Measurements from ENCODE around the gene GRIK3. TPM values are rescaled to one million over a fixed set of nuclear protein-coding genes. Genes with fewer than 3 reads are reported as not detected.

GRIK3 gene
- total and polyA plus RNA-seq, 2 donors (not counting 1 experiment from before 2014, with no cell fraction given), result not detected

- DNase-seq (ENCODE audit: low read depth in 2 of 2), result no peak
- Histone ChIP-seq H3K4me3 (replicated peaks in 1 of 4; ENCODE audit: control extremely low read depth in 1 of 4, insufficient read depth in 1 of 4, low read depth in 3 of 4, low read length in 4 of 4) (no peak overlapping the region), H3K9ac (ENCODE audit: insufficient read depth, low read length) (no peak overlapping the region), H3K27me3 (ENCODE audit: control insufficient read depth, insufficient read depth, low read length) (no peaks in the 10 kb centered on the region), H3K79me2 (ENCODE audit: control insufficient read depth, insufficient read depth, low read length) (no peaks in the 10 kb centered on the region), H3K4me1 (ENCODE audit: control insufficient read depth, extremely low read depth, insufficient read depth, low read length) (no peaks in the 10 kb centered on the region), H2AFZ (ENCODE audit: low read length) (no peak overlapping the region), H3K36me3 (ENCODE audit: control insufficient read depth, insufficient read depth, low read length) (no peaks in the 10 kb centered on the region), H3K27ac (ENCODE audit: insufficient read depth, low read length) (no peak overlapping the region), H3K9me3 (ENCODE audit: control insufficient read depth, insufficient read depth, low read depth, low read length) (no peaks in the 10 kb centered on the region), H3K4me2 (ENCODE audit: extremely low read depth, insufficient read depth, low read length) (no peak overlapping the region), H4K20me1 (ENCODE audit: control insufficient read depth, extremely low read depth, insufficient read depth, low read length) (no peaks in the 10 kb centered on the region)
- TF ChIP-seq CTCF (conservative IDR thresholded peaks at IDR 0.05 in 1 of 2, IDR thresholded peaks at IDR 0.05 in 1 of 2; ENCODE audit: low read depth in 1 of 2, low read length in 2 of 2), result no peak
Measured at GRCh38 chr1:36782785-36783184, 251.5 kb downstream of the GRIK3 start.

GRCh38 chr1:36782085-36782484 is 252.2 kb downstream of the GRIK3 start:
- H3K79me2 ChIP-seq (ENCODE audit: control insufficient read depth, insufficient read depth, low read length), result no peaks in the 10 kb centered on the region
- no peaks in the 10 kb centered on the region for H3K27me3 ChIP-seq (ENCODE audit: control insufficient read depth, insufficient read depth, low read length)
- TF ChIP-seq CTCF (conservative IDR thresholded peaks at IDR 0.05 in 1 of 2, IDR thresholded peaks at IDR 0.05 in 1 of 2; ENCODE audit: low read depth in 1 of 2, low read length in 2 of 2), result no peak
- no peak for TF ChIP-seq EZH2 (IDR thresholded peaks at IDR 0.05; ENCODE audit: low read length, missing control alignments)
- H2AFZ ChIP-seq (ENCODE audit: low read length), result no peak overlapping the region
- H3K9ac ChIP-seq (ENCODE audit: insufficient read depth, low read length), result no peak overlapping the region
- H3K9me3 ChIP-seq (ENCODE audit: control insufficient read depth, insufficient read depth, low read depth, low read length), result no peaks in the 10 kb centered on the region
- H3K4me1 ChIP-seq (ENCODE audit: control insufficient read depth, extremely low read depth, insufficient read depth, low read length), result no peaks in the 10 kb centered on the region
- H3K4me2 ChIP-seq (ENCODE audit: extremely low read depth, insufficient read depth, low read length), result no peak overlapping the region
- no peak overlapping the region for H3K4me3 ChIP-seq (replicated peaks in 1 of 4; ENCODE audit: control extremely low read depth in 1 of 4, insufficient read depth in 1 of 4, low read depth in 3 of 4, low read length in 4 of 4)
- H4K20me1 ChIP-seq (ENCODE audit: control insufficient read depth, extremely low read depth, insufficient read depth, low read length), result no peaks in the 10 kb centered on the region
- no peak for DNase-seq (ENCODE audit: low read depth in 2 of 2)
- no peaks in the 10 kb centered on the region for H3K36me3 ChIP-seq (ENCODE audit: control insufficient read depth, insufficient read depth, low read length)
- no peak overlapping the region for H3K27ac ChIP-seq (ENCODE audit: insufficient read depth, low read length)

GRCh38 chr1:36781098-36781497 is 253.2 kb downstream of the GRIK3 start:
- TF ChIP-seq CTCF (conservative IDR thresholded peaks at IDR 0.05 in 1 of 2, IDR thresholded peaks at IDR 0.05 in 1 of 2; ENCODE audit: low read depth in 1 of 2, low read length in 2 of 2) (no peak), EZH2 (IDR thresholded peaks at IDR 0.05; ENCODE audit: low read length, missing control alignments) (no peak)
- Histone ChIP-seq H2AFZ (ENCODE audit: low read length) (no peak overlapping the region), H3K36me3 (ENCODE audit: control insufficient read depth, insufficient read depth, low read length) (no peaks in the 10 kb centered on the region), H3K79me2 (ENCODE audit: control insufficient read depth, insufficient read depth, low read length) (no peaks in the 10 kb centered on the region), H3K9ac (ENCODE audit: insufficient read depth, low read length) (no peak overlapping the region), H4K20me1 (ENCODE audit: control insufficient read depth, extremely low read depth, insufficient read depth, low read length) (no peaks in the 10 kb centered on the region), H3K27ac (ENCODE audit: insufficient read depth, low read length) (no peak overlapping the region), H3K4me2 (ENCODE audit: extremely low read depth, insufficient read depth, low read length) (no peak overlapping the region), H3K4me3 (replicated peaks in 1 of 4; ENCODE audit: control extremely low read depth in 1 of 4, insufficient read depth in 1 of 4, low read depth in 3 of 4, low read length in 4 of 4) (no peak overlapping the region), H3K4me1 (ENCODE audit: control insufficient read depth, extremely low read depth, insufficient read depth, low read length) (no peaks in the 10 kb centered on the region), H3K9me3 (ENCODE audit: control insufficient read depth, insufficient read depth, low read depth, low read length) (no peaks in the 10 kb centered on the region), H3K27me3 (ENCODE audit: control insufficient read depth, insufficient read depth, low read length) (no peaks in the 10 kb centered on the region)
- no peak for DNase-seq (ENCODE audit: low read depth in 2 of 2)

All from fibroblast of lung (primary cell).